Peyer's patch (tissue), 4 donors: ENCODE results near the gene MAMSTR. TPM values are rescaled to one million over a fixed set of nuclear protein-coding genes. Genes with fewer than 3 reads are reported as not detected.

Experiments
- DNase-seq, 3 donors: peaks; one replicate each; pipeline ENCODE4 v3.0.0-alpha.2; 2017 to 2019
- H3K27ac ChIP-seq, 4 donors: fragments of 200-600 bp; sonication (generic); one replicate each; pipeline ENCODE4 v1.5.1; 2016 to 2019
- H3K27me3 ChIP-seq, 2 donors: fragments of 200-600 bp; sonication (generic); one replicate each; pipeline ENCODE4 v1.5.1; 2019
- H3K36me3 ChIP-seq, 3 donors: fragments of 200-600 bp; sonication (generic); one replicate each; pipeline ENCODE4 v1.5.1; 2016 to 2019
- H3K4me1 ChIP-seq, 4 donors: fragments of 200-600 bp; sonication (generic); one replicate each; pipeline ENCODE4 v1.5.1; 2016 to 2019
- H3K4me3 ChIP-seq, 4 donors: fragments of 200-600 bp; sonication (generic); 1 replicate in 3 of 4; 2 replicates in 1 of 4; pipeline ENCODE4 v1.5.1; 2016 to 2019; ENCODE audit warnings: mild to moderate bottlenecking in 1 of 4
- H3K9me3 ChIP-seq, 4 donors: fragments of 200-600 bp; sonication (generic); one replicate each; pipeline ENCODE4 v1.5.1; 2016 to 2019; ENCODE audit warnings: mild to moderate bottlenecking in 1 of 4
- POLR2A ChIP-seq, 2 donors: fragments of 450-650 bp; IDR thresholded peaks; one replicate each; pipeline ENCODE4 v1.5.1; 2017; ENCODE audit warnings: antibody characterized with exemption in 2 of 2, mild to moderate bottlenecking in 2 of 2, moderate library complexity in 2 of 2
- total RNA-seq, 4 donors: library from RNA; depleted of rRNA; stranded (reverse); fragments of >200 nt; gene quantifications; one replicate each; pipeline ENCODE4 v1.1.0, GENCODE V29; 2016
- TF ChIP-seq, protein P1 (sequence below), 6 experiments: fragments of 450-650 bp in 4 of 6; fragments of 200-600 bp in 2 of 6; sonication (generic) in 1 of 6; IDR thresholded peaks; one replicate each; pipeline ENCODE4 v1.5.1; 2017 to 2019; ENCODE audit warnings: antibody characterized with exemption in 6 of 6, mild to moderate bottlenecking in 3 of 6, moderate library complexity in 1 of 6

MAMSTR gene
- total RNA-seq, 4 donors from 2014 or later, result 0.70 to 1.1 TPM; not detected in 2

DNA sequence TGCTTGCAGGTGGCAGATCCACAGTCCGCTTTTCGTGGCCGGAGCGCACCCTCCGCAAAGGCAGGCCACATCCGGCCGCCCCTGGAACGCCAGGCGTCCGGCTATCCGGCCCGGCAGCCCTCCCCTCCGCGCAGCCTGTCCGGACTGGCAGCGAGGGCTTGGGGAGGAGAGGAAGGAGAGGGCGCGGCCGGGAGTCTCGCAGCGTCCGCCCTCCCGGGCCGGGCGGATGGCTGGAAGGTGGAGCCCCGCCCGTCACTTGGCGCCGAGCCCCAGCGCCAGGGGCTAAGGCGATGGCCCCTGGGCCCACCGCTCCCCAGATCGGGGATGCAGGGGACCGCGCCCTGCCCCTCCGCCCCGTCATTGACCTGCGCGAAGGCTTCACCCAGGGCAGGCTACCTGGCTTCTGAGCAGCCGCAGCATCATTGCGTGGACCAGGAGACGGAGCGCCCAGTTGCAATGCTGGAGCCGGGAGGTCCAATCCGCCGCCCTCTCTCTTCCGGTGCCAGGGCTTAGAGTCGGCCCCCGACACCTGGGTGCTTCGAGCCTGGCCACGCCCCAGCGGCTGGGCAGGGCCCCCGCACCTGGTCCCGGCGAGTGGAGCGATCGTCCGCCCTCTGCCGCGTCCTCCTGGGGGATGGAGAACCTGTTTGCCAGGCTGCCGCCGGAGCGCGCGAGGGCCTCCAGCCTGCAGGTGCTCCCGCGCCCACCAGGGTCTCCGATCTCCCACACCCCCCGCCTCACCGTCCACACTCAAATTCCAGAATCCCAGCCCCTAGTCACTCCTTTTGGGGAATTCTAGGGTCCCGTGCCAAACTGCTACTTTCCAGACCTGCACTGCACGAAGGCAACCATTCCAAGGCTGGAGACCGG is 33.2 kb upstream of the MAMSTR start, which contains the start of gene FUT1:
FUT1 (minus strand) TSS at position 146 of the 870 bp plus-strand sequence. CDS start 1,360 bp downstream, outside the sequence.
- no peaks in the 10 kb centered on the region for H3K36me3 ChIP-seq
- H3K27ac ChIP-seq, result peak within 1 kb of the TSS in 2 of 4 donors; percentile 36
- DNase-seq, result peak; percentile 30 to 83 (median 80)
- H3K27me3 ChIP-seq, result no peaks in the 10 kb centered on the region
- peak within 1 kb of the TSS; percentile 13 to 50 (median 45) for H3K4me3 ChIP-seq
- H3K9me3 ChIP-seq, result no peaks in the 10 kb centered on the region
- TF ChIP-seq, protein P1, sequence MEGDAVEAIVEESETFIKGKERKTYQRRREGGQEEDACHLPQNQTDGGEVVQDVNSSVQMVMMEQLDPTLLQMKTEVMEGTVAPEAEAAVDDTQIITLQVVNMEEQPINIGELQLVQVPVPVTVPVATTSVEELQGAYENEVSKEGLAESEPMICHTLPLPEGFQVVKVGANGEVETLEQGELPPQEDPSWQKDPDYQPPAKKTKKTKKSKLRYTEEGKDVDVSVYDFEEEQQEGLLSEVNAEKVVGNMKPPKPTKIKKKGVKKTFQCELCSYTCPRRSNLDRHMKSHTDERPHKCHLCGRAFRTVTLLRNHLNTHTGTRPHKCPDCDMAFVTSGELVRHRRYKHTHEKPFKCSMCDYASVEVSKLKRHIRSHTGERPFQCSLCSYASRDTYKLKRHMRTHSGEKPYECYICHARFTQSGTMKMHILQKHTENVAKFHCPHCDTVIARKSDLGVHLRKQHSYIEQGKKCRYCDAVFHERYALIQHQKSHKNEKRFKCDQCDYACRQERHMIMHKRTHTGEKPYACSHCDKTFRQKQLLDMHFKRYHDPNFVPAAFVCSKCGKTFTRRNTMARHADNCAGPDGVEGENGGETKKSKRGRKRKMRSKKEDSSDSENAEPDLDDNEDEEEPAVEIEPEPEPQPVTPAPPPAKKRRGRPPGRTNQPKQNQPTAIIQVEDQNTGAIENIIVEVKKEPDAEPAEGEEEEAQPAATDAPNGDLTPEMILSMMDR (IDR thresholded peaks at IDR 0.05), result peak in 2 of 6 experiments; percentile 9 to 10
- TF ChIP-seq POLR2A (IDR thresholded peaks at IDR 0.05), result no peak
- H3K4me1 ChIP-seq, result peaks cover 0 to 17% (median 10%) of the 10 kb centered on the region in 4 donors

DNA sequence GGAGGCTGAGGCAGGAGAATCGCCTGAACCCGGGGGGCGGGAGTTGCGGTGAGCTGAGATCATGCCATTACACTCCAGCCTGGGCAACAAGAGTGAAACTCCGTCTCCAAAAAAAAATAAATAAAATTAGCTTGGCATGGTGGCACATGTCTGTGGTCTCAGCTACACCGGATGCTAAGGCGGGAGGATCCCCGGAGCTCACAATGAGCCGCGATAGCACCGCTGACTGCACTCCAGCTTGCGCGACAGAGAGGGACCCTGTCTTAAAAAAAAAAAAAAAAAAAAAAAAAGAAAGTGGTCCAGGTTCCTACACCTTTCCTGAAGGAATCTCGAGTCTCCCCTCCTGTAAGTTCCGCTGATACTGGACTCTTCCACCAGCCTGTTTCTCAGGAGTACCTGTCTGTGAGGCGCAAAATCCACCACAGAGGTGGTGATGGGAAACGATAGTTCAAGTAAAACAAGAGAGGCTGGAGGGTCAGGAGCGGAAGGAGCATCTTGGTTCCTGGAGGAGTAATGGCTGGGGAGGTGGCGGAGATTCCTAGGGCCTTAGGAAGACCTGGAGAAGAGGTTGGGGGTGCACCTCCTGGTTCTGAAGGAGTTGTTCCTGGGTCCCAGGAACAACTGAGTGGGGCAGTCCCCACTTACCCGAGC is 32.4 kb upstream of the MAMSTR start:
- Histone ChIP-seq H3K27me3 (no peaks in the 10 kb centered on the region), H3K36me3 (no peaks in the 10 kb centered on the region), H3K4me1 (peaks cover 0 to 17% (median 10%) of the 10 kb centered on the region in 4 donors), H3K4me3 (peak overlapping the region; percentile 13 to 50 (median 45)), H3K27ac (peak overlapping the region in 2 of 4 donors; percentile 36), H3K9me3 (no peaks in the 10 kb centered on the region)
- no peak for DNase-seq
- TF ChIP-seq POLR2A (IDR thresholded peaks at IDR 0.05), result no peak
- TF ChIP-seq, protein P1 (IDR thresholded peaks at IDR 0.05), result no peak

DNA sequence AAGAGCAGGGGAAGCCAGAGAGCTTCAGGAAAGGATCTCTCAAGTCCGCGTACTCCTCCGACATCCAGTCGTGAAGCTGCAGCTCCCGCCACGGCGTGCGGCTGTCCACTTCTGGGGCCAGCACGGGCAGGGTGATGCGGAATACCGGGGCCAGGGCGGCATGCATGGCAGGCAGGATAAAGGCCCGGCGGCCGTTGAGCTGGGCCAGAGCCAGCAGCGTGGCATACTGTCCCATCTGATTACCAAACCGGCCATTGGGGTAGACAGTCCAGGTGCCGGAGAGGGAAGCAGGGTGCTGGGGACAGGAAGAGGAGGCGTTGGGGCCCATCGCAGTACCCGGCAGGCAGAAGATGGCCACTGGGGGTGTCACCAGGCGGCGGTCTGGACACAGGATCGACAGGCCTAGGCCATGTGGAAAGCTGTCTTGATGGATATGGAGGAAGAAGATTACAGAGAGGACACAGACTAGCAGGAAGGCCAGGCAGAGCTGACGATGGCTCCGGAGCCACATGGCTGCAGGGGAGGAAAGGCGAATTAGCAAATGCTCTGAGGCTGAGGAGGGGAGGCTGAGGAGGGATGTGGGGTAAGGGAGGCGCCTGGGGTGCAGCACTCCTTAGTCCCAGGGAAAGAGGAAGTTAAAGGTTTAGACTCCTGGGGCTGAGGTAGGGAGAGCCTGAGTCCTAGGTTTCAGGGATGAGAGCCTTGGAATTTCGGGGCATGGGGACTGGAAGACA is 31.4 kb upstream of the MAMSTR start:
- H3K4me1 ChIP-seq, result peaks cover 0 to 17% (median 10%) of the 10 kb centered on the region in 4 donors
- no peaks in the 10 kb centered on the region for H3K27me3 ChIP-seq
- DNase-seq, result no peak
- H3K4me3 ChIP-seq, result no peak overlapping the region
- H3K27ac ChIP-seq, result no peak overlapping the region
- TF ChIP-seq POLR2A (IDR thresholded peaks at IDR 0.05), result no peak
- TF ChIP-seq, protein P1 (IDR thresholded peaks at IDR 0.05), result no peak
- H3K36me3 ChIP-seq, result no peaks in the 10 kb centered on the region
- no peaks in the 10 kb centered on the region for H3K9me3 ChIP-seq

DNA sequence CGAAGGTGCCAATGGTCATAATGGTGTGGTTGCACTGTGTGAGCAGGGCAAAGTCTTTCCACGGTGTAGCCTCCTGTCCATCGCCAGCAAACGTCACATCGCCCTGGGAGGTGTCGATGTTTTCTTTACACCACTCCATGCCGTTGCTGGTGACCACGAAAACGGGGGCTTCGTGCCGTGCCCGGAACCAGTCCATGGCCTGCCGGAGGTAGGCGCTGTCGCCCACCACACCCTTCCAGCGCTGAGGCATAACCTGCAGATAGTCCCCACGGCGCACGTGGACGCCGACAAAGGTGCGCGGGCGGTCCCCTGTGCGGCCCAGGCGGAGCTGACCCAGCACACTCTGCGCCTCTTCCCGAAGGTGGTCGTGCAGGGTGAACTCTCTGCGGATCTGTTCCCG is 30.8 kb upstream of the MAMSTR start:
- H3K27ac ChIP-seq, result no peak overlapping the region
- no peak for DNase-seq
- peaks cover 0 to 17% (median 10%) of the 10 kb centered on the region in 4 donors for H3K4me1 ChIP-seq
- no peak for TF ChIP-seq POLR2A (IDR thresholded peaks at IDR 0.05)
- TF ChIP-seq, protein P1 (IDR thresholded peaks at IDR 0.05), result no peak
- no peaks in the 10 kb centered on the region for H3K36me3 ChIP-seq
- no peak overlapping the region for H3K4me3 ChIP-seq
- no peaks in the 10 kb centered on the region for H3K9me3 ChIP-seq
- no peaks in the 10 kb centered on the region for H3K27me3 ChIP-seq

DNA sequence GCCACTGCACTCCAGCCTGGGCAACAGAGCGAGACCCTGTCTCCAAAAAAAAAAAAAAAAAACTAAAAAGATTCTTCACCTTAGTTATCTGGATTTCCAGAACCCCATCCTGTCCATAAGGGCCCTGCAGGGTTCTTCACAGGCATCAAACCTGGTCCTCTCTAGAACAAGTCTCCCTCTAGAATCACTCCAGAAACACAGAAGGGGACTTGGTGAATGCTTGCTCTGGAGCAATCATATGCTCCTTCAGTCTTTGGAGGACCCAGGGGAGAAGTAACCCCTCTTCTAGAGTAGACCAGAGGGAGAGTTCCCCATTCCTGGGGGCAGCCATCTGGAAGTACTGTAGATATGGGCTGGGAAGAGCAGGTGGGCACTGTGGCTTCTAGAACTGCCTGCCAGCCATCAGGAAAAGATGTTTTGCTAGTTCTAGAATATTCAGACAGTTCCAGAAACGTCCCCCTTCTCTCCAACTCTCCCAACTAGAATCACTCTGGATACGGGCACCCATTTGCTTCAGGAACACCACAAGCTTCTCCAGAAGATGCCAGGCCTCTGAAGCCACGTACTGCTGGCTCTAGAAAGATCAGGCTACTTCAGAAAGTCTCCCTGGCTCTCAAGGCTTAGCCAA is 30.2 kb upstream of the MAMSTR start:
- Histone ChIP-seq H3K9me3 (no peaks in the 10 kb centered on the region), H3K36me3 (no peaks in the 10 kb centered on the region), H3K27ac (no peak overlapping the region), H3K4me3 (no peak overlapping the region), H3K4me1 (peaks cover 0 to 17% (median 10%) of the 10 kb centered on the region in 4 donors), H3K27me3 (no peaks in the 10 kb centered on the region)
- TF ChIP-seq, protein P1 (IDR thresholded peaks at IDR 0.05), result no peak
- no peak for DNase-seq
